ENCODE data around the gene DLG4.

DLG4 gene

DNA sequence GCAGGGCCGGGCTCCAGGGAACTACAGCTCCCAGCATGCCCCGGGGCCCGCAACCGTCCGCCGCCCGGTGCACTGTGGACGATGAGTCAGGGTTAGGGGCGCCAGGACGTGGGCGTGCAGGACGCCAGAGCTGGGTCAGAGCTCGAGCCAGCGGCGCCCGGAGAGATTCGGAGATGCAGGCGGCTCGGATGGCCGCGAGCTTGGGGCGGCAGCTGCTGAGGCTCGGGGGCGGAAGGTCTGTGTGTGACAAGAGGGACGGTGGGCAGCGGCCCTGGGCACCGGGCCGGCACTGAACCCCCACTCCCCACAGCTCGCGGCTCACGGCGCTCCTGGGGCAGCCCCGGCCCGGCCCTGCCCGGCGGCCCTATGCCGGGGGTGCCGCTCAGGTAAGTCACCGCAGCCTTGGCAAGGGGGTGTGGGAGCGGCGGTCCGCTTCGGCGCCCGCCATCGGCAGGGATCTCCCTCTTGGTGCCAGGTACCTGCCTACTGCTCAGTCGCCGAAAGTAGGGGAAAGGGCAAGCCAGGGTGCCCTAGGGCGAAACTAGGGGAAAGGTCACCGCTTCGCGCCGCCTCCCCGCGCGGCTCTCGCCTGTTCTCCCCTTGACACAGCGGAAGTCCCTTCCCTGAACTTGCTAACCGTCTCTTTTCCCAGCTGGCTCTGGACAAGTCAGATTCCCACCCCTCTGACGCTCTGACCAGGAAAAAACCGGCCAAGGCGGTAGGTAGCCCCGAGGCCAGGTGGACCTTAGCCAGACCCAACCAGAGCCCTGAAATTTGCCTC lies at the start of gene DLG4, which contains the start of gene ACADVL:
TSS of gene DLG4 (minus strand) at position 25 of the 781 bp plus-strand sequence.
TSS of gene ACADVL (plus strand) at position 127 of the 781 bp plus-strand sequence. CDS start at position 174, 47 bp downstream.
- DNase-seq (ENCODE audit: low read depth, low spot score) = peak; percentile 54

DNA sequence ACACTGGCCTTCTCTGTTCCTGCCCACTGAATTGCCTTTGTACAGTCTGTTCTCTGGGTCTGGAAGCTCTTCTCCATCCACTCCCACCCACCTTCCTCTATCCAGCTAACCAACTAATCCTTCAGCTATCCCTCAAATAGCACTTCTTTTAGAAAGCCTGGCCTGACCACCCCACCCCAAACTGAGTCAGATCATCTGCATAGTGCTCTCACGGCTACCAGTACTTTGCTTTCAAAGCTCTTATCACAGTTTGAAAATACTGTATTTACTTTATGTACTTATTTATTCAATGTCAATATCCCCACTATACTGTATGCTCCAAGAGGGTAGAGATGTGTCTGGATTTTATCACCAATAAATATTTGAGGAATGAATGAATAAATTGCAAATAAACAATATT lies 47.1 kb upstream of the DLG4 start:
- DNase-seq (ENCODE audit: low read depth, low spot score) = no peak

DNA sequence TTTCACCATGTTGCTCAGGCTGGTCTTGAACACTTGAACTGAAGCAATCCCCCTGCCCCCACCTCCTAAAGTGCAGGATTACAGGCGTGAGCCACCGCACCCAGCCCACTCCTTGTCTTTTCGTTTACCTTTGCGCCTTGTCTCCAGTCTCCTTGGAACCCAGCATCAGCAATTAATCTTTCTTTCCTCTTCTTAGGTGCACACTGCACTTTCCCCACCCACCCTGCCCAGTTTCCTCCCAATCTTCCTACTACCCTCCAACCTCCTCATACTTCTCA lies 44.1 kb upstream of the DLG4 start:
- DNase-seq (ENCODE audit: low read depth, low spot score) = no peak

DNA sequence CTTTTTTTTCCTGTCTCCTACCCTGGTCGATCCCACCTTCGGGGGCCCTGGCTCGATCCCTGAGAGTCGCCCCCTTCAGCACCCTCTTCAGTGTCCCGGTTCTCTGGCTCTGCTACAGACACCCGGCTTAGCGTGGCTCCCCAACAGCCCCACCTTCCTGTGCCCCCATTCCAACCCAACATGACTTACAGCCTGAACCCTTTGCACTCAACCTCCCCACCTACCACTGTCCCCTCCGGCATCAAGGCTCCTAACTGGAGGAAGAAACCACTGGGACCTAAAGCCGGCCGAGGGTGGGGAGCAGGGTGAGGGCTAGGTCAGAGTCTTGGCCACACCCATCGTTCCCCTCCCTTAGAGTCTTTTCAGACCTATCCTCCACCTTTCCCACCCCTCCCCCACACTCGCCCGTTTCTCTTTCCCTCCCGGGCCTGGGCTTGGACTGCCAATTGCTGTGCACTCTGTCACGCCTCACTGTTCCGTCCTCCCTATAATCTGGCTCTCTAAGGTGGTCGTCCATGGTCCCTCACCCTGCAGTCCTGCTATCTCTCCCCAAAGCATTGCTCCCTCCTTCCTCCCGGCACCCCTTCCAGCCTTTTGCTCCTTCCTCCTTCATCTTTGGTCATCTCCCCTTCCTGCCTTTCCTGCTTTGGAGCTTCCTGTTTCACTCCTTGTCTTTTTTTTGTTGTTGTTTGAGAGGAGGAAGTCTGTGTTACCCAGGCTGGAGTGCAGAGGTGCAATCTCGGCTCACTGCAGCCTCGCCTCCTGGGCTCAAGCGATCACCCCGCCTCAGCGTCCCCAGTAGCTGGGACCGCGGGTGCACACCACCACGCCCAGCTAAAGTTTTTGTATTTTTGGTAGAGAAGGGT lies 43.5 kb upstream of the DLG4 start:
- DNase-seq (ENCODE audit: low read depth, low spot score) = no peak

DNA sequence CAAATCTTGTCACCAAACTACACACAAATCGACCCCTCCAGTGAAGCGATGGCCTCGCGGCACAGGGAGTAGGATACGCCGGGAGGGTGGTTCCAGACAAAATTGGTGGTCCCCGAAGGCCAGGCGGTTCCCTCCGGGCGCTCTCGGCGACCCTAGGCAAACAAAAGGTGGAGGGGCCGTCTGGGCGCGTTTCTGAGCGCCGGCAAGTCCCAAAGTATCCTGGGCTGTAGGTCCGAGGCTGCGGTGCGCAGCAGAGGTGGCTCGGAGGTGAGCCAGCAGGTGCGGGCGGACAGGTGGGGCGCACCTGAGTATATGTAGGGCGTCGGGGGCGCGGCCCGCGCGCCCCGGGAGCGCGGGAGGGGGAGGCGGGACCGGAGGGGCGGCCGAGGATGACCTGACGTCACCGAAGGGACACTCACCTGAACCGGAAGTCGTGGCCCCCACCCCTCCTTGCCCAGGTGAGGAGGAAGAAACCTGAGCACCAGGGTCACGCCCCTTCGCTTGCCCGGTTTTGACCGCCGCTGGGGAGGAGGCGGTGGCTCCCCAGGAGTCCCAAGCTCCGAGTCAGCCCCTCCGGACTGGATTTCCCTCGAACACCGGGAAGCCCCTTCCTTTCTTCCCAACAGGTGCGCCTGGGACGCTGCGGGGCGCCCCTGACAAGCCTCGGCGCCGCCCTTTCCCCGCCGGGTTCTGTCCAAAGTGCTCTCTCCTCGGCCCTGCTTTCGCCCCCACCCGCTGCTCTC lies 42.7 kb upstream of the DLG4 start, which contains the start of gene CLDN7:
TSS of gene CLDN7 (minus strand) at position 287 of the 743 bp plus-strand sequence. CDS start 435 bp downstream, outside the sequence.
- DNase-seq (ENCODE audit: low read depth, low spot score) = no peak

DNA sequence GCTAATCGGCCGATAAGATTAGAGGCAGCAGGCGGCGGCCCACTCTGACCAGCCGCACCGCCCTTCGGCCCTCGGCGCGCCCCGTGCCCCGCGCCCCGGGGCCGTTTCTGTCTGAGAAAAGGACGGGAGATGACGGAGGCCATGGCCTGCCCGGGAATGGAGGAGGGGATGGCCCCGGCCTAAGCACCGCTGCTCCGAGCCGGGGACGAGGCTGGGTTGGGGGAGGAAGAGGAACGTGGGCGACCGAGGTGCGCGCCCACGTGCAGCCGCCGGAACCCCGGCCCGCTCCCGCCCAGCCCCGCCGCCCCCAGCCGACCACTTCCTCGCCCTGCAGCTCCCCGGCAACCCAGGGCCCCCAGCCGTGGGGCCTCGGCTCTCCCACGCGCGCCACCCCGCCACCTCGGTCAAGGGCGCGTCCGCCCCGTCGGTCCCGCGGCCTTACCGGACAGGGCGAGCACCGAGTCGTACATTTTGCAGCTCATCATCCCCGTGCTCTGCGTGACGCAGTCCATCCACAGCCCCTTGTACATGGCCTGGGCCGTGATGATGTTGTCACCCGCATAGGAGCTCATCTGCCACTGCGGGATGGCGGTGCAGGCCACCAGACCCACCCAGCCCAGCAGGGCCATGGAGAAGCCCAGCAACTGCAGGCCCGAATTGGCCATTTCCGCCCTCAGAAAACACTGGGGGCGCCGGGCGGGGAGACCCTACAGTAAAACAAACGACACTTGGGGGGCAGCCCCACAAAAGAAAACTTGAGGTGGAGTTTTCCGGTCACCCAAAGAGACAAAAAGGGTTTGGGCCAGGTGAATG lies 41.9 kb upstream of the DLG4 start:
- no peak for DNase-seq (ENCODE audit: low read depth, low spot score)

DNA sequence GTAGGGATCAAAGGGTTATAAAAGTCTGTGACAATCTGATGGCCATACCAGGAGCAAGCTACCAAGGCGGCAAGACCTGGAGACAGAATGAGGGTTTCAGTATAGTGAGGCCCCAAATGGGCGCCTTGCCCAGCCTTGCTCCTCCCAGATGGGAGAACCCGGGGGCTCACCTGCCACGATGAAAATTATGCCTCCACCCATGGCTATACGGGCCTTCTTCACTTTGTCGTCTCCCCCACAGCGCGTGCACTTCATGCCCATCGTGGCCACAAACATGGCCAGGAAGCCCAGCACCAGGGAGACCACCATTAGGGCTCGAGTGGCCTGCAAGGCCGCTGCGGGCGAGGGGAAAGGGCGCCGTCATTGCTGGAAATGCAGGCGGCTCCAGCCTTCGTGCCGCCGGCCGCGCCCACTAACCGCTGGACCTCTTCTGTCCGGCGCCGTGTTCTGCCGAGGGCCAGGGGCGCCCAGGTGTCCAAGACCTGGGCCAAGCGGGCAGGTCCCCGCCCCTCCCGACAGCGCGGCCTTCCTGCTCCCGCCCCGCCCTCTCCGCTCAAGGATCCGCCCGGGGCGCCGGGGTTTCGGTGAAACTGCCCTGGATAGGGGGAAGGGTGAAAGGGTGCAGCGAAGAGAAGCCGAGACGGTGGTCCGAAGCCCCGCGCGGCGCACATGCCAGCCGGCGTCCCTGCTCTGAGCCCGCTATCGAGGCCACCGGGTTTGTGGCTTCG lies 41.2 kb upstream of the DLG4 start:
- DNase-seq (ENCODE audit: low read depth, low spot score) = no peak

DNA sequence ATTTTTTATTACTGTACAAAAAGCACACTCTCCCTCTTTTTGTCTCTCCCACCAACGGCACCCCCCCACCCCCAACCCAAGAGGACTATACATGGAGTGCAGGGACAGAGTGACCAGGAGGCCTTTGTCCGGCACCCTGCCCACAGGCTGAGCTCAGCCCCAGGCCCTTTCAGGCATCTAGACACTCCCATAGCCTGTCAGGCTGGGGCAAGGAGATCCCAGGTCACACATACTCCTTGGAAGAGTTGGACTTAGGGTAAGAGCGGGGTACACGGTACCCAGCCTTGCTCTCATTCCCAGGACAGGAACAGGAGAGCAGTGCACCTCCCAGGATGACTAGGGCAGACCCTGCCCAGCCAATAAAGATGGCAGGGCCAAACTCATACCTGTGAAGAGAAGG lies 40.5 kb upstream of the DLG4 start:
- no peak for DNase-seq (ENCODE audit: low read depth, low spot score)

DNA sequence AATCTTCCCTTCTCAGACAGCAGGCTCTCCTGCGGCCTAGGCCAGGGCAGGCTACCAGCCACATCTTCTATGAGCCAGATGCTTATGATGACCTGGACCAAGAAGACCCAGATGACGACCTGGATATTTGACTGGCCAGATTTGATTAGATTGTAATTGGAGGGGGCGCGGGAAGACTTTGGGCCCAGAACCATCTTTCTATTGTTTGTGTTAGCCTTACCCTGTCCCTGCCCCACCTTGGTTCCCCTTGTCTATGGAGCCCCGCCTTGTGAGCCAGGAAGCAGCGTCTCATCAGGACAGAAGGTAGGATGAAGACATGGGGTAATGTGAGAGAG lies 39.9 kb upstream of the DLG4 start:
- DNase-seq (ENCODE audit: low read depth, low spot score) = no peak

DNA sequence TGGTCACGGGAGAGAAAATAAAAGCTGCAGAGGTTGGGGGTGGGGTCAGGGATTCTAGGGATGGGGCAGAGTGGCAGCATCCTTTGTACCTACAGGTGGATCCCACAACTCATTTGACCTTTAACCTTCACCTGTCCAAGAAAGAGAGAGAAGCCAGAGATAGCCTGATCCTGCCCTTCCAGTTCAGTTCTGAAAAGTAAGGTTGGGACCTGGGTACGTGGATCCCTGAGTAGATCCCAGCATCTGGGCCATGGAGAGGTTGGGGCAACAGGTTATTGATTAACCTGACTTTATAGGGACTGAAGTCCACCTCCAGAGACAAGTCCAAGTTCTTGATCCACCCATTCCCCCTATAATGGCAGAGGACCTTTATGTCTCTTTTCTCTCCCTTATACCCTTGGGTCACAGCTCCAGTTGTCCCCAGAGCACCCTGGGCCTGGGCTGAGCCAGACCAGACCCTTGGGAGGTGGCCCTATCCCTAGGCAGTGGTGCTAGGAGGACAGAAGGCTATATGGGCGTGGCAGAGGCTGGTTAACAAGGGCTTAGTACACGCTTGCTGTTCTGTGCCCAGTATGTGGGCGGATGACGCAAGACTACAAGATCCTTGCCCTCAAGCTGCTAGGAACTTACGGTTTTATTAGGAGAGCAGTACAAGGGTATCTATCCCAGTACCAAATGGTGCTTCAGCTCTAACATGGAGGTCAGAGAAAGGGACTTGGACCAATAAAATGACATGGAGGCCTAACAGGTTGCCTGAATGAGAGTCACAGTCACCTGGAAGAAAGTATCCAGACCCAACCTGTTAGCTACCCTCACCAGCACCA lies 39.3 kb upstream of the DLG4 start:
- no peak for DNase-seq (ENCODE audit: low read depth, low spot score)

DNA sequence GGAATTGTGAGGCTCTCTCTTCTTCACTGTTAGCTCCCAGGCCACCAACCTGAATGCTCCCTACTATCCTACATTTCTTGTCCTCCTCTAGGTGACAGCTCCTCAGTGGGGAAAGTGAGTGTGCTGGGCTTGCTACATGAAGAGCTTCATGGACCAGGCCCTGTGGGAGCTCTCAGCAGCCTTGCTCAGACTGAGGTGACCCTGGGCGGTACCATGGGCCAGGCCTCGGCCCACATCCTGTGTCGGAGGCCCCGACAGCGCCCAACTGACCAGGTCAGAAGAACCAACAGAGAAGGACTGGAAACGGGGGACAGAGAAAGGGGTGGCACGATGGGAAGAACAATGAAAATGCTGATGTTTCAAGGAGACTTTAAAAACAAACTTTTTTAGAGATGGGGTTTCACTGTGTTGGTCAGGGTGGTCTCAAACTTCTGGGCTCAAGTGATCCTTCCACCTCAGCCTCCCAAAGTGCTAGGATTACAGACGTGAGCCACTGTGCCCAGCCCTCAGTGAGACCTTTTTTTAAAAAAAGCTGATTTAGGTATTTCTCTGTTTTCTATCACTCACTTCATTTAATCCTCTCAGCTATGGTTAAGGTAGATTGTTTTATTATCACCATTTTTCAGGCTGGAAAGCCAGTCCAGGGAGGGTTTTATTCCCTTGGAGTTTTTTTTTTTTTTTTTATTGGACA lies 37.3 kb upstream of the DLG4 start:
- DNase-seq (ENCODE audit: low read depth, low spot score) = no peak

DNA sequence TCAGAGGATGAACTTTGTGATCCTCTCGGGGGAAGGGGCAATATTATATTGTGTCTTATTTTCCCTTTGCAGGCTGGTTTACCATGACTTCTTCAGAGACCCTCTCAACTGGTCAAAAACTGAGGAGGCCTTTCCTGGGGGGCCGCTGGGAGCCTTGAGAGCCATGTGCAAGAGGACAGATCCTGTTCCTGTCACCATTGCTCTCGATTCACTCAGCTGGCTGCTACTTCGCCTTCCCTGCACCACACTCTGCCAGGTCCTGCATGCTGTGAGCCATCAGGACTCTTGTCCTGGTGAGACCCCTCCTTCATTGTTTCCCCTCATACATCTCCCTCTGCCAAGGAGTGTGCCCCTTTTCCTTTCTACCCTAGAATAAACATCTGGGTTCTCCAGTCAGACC lies 34.9 kb upstream of the DLG4 start:
- DNase-seq (ENCODE audit: low read depth, low spot score) = no peak

DNA sequence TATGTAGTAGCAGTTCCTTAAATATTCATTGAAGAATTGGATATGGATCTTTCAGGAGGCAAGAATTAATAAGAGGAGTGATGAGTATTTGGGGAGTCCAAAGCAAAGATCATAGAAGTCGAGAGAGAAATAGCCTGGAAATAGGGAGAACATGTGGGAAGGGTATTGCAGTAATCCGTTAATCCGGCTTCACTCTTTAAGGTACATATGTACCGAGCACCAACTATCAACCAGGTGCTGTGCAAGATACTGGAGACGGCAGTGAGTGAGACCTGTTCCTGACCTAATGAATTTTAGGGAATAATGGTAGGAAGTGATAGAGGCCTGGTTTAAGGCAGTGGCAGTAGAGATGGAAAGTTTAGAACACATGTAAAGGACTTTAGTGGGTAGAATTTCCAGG lies 33.4 kb upstream of the DLG4 start:
- no peak for DNase-seq (ENCODE audit: low read depth, low spot score)

DNA sequence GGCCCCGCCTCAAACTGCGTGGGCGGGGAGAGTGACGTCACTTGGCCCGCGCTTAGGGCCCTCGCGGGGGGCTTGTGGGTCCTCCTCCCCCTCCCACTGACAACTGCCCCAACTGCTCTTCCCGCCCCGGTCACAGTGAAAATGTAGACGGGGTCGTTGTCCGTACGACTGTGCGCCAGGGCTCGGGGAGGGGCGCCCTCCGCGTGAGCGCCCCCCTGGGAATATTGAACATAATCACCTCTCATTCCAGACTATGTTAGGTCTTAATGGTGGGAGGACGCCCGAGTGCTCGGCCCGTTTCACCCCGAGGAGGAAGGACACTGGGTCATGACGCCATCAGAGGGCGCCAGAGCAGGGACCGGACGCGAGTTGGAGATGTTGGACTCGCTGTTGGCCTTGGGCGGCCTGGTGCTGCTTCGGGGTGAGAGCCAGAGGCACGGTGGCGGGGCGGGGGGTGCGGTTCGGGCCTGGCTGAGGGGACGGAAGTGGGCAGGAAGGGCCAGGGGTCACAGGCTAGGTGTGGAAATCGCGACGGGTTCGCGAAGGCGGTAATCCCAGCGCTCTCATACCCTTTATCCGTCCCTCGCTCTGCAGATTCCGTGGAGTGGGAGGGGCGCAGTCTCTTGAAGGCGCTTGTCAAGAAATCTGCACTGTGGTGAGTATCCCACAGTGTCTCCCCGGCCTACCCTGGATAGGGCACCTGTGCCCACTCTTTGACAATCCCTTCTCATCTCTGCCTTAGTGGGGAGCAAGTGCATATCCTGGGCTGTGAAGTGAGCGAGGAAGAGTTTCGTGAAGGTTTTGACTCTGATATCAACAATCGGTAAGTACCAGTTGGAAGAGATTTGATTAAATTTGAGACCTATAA lies 32.8 kb upstream of the DLG4 start, which contains the start of gene ELP5:
TSS of gene ELP5 (plus strand) at position 40 of the 868 bp plus-strand sequence. CDS start at position 376, 336 bp downstream.
- DNase-seq (ENCODE audit: low read depth, low spot score) = peak; percentile 74

DNA sequence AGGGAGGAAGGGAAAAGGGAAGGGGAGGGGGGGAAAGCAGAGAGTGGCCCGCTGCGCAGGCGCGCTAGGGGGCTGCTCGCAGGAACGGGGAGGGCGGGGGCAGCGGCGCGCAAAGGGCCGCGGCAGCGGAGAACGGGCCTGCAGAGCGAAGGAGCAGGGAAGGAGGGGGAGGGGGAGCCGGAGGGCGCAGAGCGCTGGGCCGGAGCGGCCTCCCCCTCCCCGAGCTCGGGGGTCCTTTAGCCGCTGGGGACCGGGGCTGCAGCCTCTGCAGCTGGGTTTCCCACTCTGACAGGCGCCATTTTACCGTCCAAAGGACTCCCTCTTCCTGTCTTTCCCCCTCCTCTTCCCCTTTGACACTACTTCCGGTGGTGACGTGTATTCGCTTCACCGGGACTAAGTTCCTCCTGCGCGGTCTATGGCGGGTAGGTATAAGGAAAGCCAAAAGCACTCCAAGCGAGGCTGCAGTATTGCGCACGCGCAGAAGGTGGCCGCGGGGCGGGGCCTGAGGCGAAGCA lies 32.1 kb upstream of the DLG4 start, which contains the start of gene CTDNEP1:
TSS of gene CTDNEP1 (minus strand) at position 74 of the 515 bp plus-strand sequence. CDS start 438 bp downstream, outside the sequence.
- peak; percentile 93 for DNase-seq (ENCODE audit: low read depth, low spot score)

DNA sequence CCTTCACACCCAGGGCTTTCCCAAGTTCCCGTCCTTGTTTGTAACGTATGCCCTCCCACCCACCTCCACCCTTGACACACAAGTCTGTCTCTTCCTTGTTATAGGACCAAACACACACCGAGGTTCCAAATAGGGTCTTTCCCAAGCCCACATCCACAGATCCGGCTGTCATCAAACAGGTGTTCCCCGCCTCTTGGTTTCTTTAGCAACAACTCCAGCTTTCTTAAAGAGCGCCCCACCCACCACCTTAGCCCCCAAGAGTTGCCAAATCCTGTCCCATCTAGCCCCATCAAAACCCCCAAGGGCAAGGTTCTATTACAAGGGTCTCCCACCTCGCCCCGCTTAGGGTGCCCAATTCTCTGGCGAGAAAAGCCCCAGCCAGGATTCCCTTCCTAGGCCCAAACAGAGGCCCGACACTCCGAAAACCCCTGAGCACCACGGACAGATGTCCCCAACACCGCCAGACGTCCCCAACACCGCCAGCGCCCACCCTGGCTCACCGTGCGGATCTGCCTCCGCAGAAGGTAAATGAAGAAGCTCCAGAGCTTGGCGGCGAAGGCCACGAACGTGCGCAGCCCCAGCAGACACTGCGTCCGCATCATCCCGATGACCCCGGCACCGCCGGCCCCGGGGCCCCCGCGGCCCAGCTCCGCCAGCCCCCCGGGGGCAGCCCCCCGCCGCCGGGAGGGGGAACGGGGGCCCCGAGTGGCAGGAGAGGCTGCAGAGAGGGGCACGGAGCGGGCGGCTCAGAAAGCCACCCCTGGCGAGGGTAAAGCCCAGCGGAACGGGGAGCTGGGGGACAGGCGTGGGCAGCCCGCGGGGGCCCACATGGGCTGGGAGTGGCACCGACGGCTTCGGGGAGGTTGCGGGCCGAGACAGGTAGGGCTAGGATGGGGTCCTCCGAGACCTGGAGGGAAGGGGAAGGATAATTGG lies 31.3 kb upstream of the DLG4 start:
- no peak for DNase-seq (ENCODE audit: low read depth, low spot score)

DNA sequence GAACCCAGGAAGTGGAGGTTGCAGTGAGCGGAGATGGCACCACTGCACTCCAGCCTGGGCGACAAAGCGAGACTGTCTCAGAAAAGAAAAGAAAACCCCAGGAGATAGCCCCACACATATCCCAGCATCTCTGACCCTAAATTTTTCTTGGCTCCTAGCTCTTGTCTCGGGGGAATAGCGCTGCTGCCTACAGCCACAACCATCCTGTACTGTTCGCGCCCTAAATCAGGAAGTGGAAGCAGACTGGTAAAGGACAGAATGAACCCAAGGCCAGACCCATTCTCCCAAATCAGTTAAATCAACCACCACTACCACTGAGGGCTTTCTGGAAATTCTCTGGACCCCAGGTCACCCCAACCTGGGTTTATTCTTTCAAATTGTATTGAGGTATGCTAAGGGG lies 30.2 kb upstream of the DLG4 start:
- DNase-seq (ENCODE audit: low read depth, low spot score) = no peak

All from activated naive CD8-positive, alpha-beta T cell treated with anti-CD3 and anti-CD28 coated beads, Interleukin-2, amount 50 U/mL, for 16 hours (primary cell).